ENCODE measurements around the gene TBX20. TPM values are rescaled to one million over a fixed set of nuclear protein-coding genes. Genes with fewer than 3 reads are reported as not detected.

TBX20 gene
- total and polyA plus RNA-seq, 10 of the 15 experiments (the other 5 are each of a cell fraction or from before 2014, with no cell fraction given): not detected

GRCh38 chr7:35254496-35255442 lies 869 bp upstream of the TBX20 start:
- DNase-seq (ENCODE audit: low read depth, low spot score): no peak
- FAIRE-seq: no peak
- H3K4me1 ChIP-seq (ENCODE audit: control insufficient read depth, insufficient read depth, low read length): no peaks in the 10 kb centered on the region
- H3K79me2 ChIP-seq (ENCODE audit: control insufficient read depth, insufficient read depth, low read length): no peaks in the 10 kb centered on the region
- H3K27ac ChIP-seq (ENCODE audit: control insufficient read depth, insufficient read depth): no peak overlapping the region
- 50% methylated on average over 45 of the region's 45 CpGs for WGBS (ENCODE audit: insufficient coverage, insufficient replicate concordance, low lambda C conversion rate, missing lambda C conversion rate)
- intact Hi-C loops (cut with micrococcal nuclease; ENCODE audit: unreplicated experiment) (no loop called here), in situ Hi-C loops (cut with MboI) (no loop called here)
- H2AFZ ChIP-seq (ENCODE audit: control insufficient read depth, low read depth, low read length): no peak overlapping the region
- no peak overlapping the region for H3K9ac ChIP-seq (ENCODE audit: control insufficient read depth, insufficient read depth, low read length)
- CTCF ChIA-PET: no interaction called here
- H4K20me1 ChIP-seq (ENCODE audit: control insufficient read depth, insufficient read depth): no peaks in the 10 kb centered on the region; the same call in 1 of the 2 replicates
- peaks cover 15 to 32% of the 10 kb centered on the region in 2 experiments for H3K27me3 ChIP-seq (replicated peaks in 1 of 2; ENCODE audit: control insufficient read depth in 2 of 2, insufficient read depth in 2 of 2, low read length in 1 of 2)
- peaks cover 1% of the 10 kb centered on the region; the same call in 2 of the 3 replicates for H3K9me3 ChIP-seq (replicated peaks; ENCODE audit: control insufficient read depth, insufficient read depth, low read length)
- SMC1A ChIA-PET (ENCODE audit: uncharacterized antibody, unreplicated experiment): no interaction called here
- RAD21 ChIA-PET (ENCODE audit: unreplicated experiment): no interaction called here
- TF ChIP-seq SUZ12 (IDR thresholded peaks at IDR 0.05; ENCODE audit: unreplicated experiment): peak; percentile 15
- no peak for TF ChIP-seq PKNOX1 (IDR thresholded peaks at IDR 0.05)
- no peak for ATAC-seq
- POLR2A ChIA-PET: no interaction called here
- H3K4me3 ChIP-seq: no peak overlapping the region
- no TSS peak for BruUV-seq (replicated peaks)
- no peaks in the 10 kb centered on the region for H3K36me3 ChIP-seq (ENCODE audit: control insufficient read depth in 2 of 2, insufficient read depth in 2 of 2, low read length in 1 of 2)
- H3K4me2 ChIP-seq (ENCODE audit: control insufficient read depth, insufficient read depth): no peak overlapping the region

- ChIA-PET POLR2A (no interaction called here), SMC1A (ENCODE audit: uncharacterized antibody, unreplicated experiment) (no interaction called here), RAD21 (ENCODE audit: unreplicated experiment) (no interaction called here), CTCF (no interaction called here)
- DNase-seq (ENCODE audit: low read depth, low spot score) (no peak), ATAC-seq (no peak), FAIRE-seq (no peak)
- H3K9ac ChIP-seq (ENCODE audit: control insufficient read depth, insufficient read depth, low read length): no peak overlapping the region
- no peaks in the 10 kb centered on the region for H3K36me3 ChIP-seq (ENCODE audit: control insufficient read depth in 2 of 2, insufficient read depth in 2 of 2, low read length in 1 of 2)
- H4K20me1 ChIP-seq (ENCODE audit: control insufficient read depth, insufficient read depth): no peaks in the 10 kb centered on the region; the same call in 1 of the 2 replicates
- peaks cover 1% of the 10 kb centered on the region; the same call in 2 of the 3 replicates for H3K9me3 ChIP-seq (replicated peaks; ENCODE audit: control insufficient read depth, insufficient read depth, low read length)
- no TSS peak for BruUV-seq (replicated peaks)
- WGBS (ENCODE audit: insufficient coverage, insufficient replicate concordance, low lambda C conversion rate, missing lambda C conversion rate): 49% methylated on average over 15 of the region's 21 CpGs
- no peaks in the 10 kb centered on the region for H3K4me1 ChIP-seq (ENCODE audit: control insufficient read depth, insufficient read depth, low read length)
- in situ Hi-C loops (cut with MboI) (no loop called here), intact Hi-C loops (cut with micrococcal nuclease; ENCODE audit: unreplicated experiment) (no loop called here)
- no peak overlapping the region for H3K27ac ChIP-seq (ENCODE audit: control insufficient read depth, insufficient read depth)
- no peaks in the 10 kb centered on the region for H3K79me2 ChIP-seq (ENCODE audit: control insufficient read depth, insufficient read depth, low read length)
- peaks cover 15 to 28% of the 10 kb centered on the region in 2 experiments for H3K27me3 ChIP-seq (replicated peaks in 1 of 2; ENCODE audit: control insufficient read depth in 2 of 2, insufficient read depth in 2 of 2, low read length in 1 of 2)
- no peak overlapping the region for H3K4me3 ChIP-seq
- H2AFZ ChIP-seq (ENCODE audit: control insufficient read depth, low read depth, low read length): no peak overlapping the region
- no peak overlapping the region for H3K4me2 ChIP-seq (ENCODE audit: control insufficient read depth, insufficient read depth)
- TF ChIP-seq RFX5 (IDR thresholded peaks at IDR 0.05; ENCODE audit: low read depth, low read length) (no peak), NFYA (IDR thresholded peaks at IDR 0.05; ENCODE audit: borderline replicate concordance, low read depth, low read length) (no peak), EED (IDR thresholded peaks at IDR 0.05; ENCODE audit: low read depth) (no peak), TCF12 (IDR thresholded peaks at IDR 0.05; ENCODE audit: low read depth, low read length) (no peak), SMAD5 (IDR thresholded peaks at IDR 0.05; ENCODE audit: low read depth) (no peak), STAT1 (conservative IDR thresholded peaks at IDR 0.05) (no peak), ZNF592 (IDR thresholded peaks at IDR 0.05) (no peak), TCF7 (IDR thresholded peaks at IDR 0.05; ENCODE audit: borderline replicate concordance) (no peak), NFXL1 (IDR thresholded peaks at IDR 0.05; ENCODE audit: borderline replicate concordance) (no peak), ZZZ3 (IDR thresholded peaks at IDR 0.05; ENCODE audit: control insufficient read depth, insufficient read length, low read depth) (no peak), CHD4 (IDR thresholded peaks at IDR 0.05) (no peak)
These were observed 515 bp downstream of the TBX20 start for GRCh38 chr7:35253460-35253709.
